Germinal center (tissue), 1 donor: ENCODE results near the gene NUP205.

Source experiments
- DNase-seq: peaks from one replicate; pipeline ENCODE4 v3.0.0; 2012; ENCODE audit warnings: mixed read lengths, low spot score

Gene NUP205

DNA sequence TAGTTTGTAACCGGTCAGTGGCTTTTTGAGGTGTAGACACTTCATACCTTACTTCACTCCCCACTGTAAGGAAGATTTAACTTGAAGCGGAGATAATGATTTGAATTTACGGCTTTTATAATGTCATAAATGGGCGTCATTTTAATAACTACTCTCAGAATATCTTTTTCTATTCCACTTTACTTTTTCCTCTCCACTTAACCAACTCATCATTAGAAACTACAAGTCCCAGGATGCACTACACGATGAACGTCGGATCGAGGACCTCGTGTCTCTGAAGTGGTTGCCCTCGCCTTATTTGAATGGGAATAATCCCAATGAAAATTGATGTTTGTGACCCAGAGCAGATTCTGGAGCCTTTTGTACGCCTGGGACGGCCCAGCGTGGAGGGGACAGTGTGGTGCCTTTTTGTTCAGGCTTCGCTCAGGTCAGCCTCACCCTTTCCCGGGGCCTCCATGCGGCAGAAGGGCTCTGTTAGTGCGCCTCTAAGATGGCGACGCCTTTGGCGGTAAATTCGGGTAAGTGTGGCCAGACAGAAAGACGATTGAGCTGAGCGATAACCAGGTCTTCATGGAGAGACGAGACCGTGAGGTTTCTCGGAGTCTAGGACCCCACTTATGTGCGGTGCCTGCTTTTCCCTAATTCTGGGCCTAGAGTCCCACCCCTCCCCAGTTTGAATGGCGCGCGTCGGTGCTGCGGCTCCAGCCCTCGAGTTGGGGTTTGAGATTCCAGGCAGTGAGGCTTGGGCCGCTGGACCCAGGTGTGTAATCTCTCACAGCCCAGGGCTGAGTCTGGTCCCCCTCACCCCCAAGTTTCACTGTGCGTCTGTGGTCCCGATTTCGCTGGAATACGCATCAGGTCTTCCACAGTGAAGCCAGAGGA is at the start of gene NUP205:
NUP205 (plus strand) TSS at position 463 of the 882 bp plus-strand sequence; CDS start at position 491, 28 bp downstream.
- DNase-seq, result peak; percentile 79

DNA sequence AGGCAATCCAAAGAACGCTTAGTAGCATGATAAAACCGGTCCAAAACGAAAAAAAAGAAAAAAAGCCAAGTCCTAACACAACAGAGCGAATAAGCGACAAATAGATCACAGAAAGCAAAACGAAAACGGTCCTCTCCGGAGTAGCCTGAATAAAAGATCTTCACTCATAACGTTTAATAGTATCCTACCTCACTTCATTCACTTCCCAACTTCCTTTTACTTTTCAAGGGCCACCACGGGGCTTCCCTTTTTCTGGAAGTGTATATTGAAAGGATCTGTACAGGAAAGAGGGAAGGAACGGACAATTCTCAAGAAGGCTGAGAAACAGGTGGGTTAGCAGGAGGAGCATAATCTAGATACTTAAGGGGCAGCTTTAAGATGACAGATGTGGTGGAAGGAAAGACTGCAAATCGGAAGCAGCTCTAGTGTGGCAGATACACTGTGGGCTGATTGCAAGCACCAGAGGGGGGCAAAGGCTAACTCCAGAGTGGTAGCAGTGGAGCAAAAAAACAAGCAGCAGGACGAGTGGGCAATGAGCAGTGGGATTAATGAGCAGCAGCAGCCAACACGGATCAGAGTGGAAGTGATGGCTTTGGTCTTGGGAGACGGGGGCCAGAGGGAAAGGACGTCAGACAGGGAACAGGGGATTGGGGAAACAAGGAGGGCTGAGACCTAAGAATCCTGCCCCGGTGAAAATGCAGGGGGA is 48.7 kb upstream of the NUP205 start:
- DNase-seq, result peak; percentile 33

- DNase-seq, result no peak
Observed at GRCh38 chr7:135509589-135509838, 48.2 kb upstream of the NUP205 start.

GRCh38 chr7:135509839-135510591 is 47.7 kb upstream of the NUP205 start, which contains the start of gene CNOT4:
Gene CNOT4, minus strand, starts transcription at chr7:135510102. Its CDS starts 71,771 bp downstream, at chr7:135438331.
- peak; percentile 96 for DNase-seq

- no peak for DNase-seq
Observed at GRCh38 chr7:135510592-135511183, 47.0 kb upstream of the NUP205 start.

GRCh38 chr7:135512135-135512887 is 45.4 kb upstream of the NUP205 start:
- DNase-seq, result peak; percentile 60

DNA sequence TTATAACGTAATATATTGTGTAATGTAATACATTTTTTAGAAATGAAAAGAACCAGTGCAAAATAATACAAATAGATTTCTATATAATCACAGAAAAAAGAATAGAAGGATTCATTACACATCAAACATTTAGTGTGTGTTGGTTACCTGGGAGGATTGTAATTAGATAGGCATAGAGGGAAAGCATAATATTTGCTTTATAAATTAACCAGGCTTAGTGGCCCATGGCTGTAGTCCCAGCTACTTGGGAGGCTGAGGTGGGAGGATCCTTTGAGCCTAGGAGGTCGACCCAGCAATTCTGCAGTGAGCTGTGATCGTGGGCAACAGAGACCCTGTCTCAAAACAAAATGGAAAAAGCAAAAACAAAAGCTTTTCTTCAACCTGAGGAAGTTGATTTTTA is 42.9 kb upstream of the NUP205 start:
- no peak for DNase-seq

GRCh38 chr7:135517060-135517459 is 40.7 kb upstream of the NUP205 start:
- DNase-seq, result no peak

DNA sequence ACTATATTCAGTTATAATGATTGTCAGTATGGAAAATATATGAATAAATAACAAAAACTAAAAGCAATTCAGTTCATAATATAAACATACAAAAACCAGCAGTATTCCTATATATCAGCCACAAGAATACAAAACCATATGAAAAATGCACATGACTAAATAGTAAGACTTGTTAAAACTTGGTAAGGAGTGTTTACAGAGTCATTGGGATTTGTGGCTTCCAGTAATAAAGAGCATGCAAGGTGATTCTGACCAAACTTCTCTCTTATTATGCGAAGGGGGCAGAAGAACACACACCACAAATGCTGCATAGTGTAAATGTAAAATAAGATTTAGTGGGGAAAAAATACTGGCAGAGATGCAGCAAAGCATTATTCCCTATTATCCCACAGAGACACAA is 39.0 kb upstream of the NUP205 start:
- no peak for DNase-seq

GRCh38 chr7:135519233-135519688 is 38.5 kb upstream of the NUP205 start:
- DNase-seq, result no peak

- DNase-seq, result no peak
Observed at GRCh38 chr7:135519871-135520270, 37.8 kb upstream of the NUP205 start.

DNA sequence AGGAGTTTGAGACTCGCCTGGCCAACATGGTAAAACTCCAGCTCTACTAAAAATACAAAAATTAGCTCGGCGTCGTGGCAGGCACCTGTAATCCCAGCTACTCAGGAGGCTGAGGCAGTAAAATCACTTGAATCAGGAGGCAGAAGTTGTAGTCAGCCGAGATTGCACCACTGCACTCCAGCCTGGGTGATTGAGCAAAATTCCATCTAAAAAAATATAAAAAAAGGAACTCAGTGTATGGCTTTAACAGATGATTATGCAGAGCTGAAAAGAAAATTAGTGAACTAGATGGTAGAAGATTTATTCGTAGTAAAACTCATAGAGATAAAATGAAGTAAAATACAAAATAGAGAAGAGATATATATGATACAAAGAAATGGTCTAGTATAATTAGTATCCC is 35.2 kb upstream of the NUP205 start:
- DNase-seq, result no peak

DNA sequence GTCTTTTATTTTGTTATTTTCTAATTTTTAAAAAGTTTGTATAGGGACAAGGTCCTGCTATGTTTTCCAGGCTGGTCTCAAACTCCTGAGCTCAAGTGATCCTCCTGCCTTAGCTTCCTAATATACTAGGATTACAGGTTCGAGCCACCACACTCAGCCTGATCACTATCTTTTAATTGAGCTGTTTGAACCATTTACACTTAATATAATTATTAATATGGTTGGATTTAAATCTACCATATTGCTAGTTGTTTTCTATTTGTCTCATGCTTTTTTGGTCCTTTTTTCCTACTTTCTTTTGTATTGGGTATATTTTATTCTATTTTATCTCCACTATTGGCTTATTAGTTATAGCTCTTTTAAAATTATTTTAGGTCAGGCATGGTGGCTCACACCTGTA is 34.6 kb upstream of the NUP205 start:
- no peak for DNase-seq

- DNase-seq, result no peak
Observed at GRCh38 chr7:135525426-135525825, 32.3 kb upstream of the NUP205 start.

GRCh38 chr7:135527025-135527424 is 30.7 kb upstream of the NUP205 start:
- no peak for DNase-seq

GRCh38 chr7:135536150-135536549 is 21.6 kb upstream of the NUP205 start:
- no peak for DNase-seq

- DNase-seq, result no peak
Observed at GRCh38 chr7:135537453-135537852, 20.3 kb upstream of the NUP205 start.

- DNase-seq, result no peak
Observed at GRCh38 chr7:135537905-135538304, 19.8 kb upstream of the NUP205 start.

GRCh38 chr7:135538376-135538775 is 19.3 kb upstream of the NUP205 start:
- DNase-seq, result no peak

DNA sequence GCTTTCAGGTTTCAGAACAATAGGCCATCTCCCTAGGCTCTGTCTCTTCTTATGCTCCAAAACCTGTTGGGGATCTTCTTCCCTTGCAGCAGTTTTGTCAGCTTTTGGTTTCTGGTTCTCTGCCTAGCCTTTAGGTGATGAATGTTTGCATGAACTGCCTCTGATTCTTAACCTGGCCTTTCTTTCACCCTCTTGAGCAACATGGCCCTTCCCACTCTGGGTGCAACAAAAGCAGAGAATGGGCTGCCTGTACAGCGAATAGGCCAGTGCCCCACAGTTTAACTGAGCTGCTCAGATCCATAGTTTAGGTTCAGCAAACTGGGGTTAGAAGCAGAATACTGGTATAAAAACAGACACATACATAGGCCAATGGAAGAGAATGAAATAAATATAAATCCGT is 18.1 kb upstream of the NUP205 start:
- no peak for DNase-seq

DNA sequence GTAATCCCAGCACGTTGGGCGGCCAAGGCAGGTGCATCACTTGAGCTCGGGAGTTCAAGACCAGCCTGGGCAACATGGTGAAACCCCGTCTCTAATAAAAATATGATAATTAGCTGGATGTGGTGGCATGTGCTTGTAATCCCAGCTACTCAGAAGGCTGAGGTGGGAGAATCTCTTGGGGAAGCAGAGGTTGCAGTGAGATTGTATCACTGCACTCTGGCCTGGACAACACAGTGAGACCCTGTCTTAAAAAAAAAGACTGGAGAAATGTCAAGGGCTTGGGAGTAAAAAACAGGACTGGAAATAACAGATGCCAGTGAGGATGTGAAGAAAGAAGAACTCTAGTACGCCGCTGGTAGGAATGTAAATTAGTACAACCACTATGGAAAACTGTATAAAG is 16.7 kb upstream of the NUP205 start:
- DNase-seq, result no peak

DNA sequence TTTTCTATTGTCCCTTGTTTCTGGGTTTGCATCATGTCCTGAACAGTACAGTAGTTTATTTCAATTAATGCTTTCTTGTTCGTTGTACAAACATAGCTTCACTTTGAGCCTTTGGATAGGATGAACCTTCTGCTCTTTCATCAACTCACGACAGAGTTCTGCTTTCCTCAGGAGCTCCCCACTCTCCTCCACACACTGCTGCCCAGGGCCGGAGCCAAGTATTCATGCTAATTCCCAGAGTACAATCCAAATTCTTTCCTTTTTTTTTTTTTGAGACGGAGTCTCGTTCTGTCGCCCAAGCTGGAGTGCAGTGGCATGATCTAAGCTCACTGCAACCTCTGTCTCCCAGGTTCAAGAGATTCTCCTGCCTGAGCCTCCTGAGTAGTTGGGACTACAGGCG is 7.5 kb upstream of the NUP205 start:
- DNase-seq, result no peak
